ENCODE measurements around the gene SEMA3B.
"Not testable (repeated sequence)": the region's sequence is repeated elsewhere in the genome, so short reads cannot be mapped to it uniquely, and the experiment has no call there.

Gene SEMA3B

DNA sequence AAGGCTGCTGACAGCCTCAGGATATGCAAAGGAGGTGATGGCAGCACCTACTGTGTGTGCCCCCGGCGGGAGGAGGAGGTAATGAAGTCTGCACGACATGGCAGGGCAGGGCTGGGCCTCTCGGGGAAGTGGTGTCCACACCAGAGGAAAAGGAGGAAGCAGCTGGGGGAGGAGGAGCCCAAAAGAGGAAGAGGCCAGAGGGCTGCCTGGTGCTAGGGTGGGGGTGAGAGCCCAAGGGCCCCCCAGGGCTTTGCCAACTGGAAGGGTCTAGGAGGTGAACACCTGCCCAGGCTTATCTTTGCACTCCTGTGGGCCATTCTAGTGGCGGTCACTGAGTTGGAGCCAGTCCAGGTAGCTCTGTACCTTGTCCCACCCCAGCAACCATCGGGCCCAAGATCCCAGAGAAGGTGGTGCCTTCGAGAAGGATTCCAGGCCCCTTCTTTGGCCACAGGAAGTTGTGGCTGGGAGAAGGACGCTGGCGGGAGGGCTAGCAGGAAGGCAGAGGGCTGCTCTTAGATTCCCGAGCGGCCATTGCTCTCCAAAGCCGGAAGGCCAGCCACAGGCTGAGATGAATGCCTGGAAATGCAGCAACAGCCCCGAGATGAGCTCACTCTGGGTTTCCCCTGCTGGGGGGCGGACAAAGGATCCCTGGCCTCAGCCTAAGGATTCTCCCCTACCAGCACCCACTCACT is 25.9 kb upstream of the SEMA3B start:
- peak; percentile 86 for DNase-seq (ENCODE audit: low read depth)
- peak overlapping the region; percentile 2 for H3K4me3 ChIP-seq (ENCODE audit: low read depth, low read length)
- TF ChIP-seq, protein P1, sequence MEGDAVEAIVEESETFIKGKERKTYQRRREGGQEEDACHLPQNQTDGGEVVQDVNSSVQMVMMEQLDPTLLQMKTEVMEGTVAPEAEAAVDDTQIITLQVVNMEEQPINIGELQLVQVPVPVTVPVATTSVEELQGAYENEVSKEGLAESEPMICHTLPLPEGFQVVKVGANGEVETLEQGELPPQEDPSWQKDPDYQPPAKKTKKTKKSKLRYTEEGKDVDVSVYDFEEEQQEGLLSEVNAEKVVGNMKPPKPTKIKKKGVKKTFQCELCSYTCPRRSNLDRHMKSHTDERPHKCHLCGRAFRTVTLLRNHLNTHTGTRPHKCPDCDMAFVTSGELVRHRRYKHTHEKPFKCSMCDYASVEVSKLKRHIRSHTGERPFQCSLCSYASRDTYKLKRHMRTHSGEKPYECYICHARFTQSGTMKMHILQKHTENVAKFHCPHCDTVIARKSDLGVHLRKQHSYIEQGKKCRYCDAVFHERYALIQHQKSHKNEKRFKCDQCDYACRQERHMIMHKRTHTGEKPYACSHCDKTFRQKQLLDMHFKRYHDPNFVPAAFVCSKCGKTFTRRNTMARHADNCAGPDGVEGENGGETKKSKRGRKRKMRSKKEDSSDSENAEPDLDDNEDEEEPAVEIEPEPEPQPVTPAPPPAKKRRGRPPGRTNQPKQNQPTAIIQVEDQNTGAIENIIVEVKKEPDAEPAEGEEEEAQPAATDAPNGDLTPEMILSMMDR (conservative IDR thresholded peaks at IDR 0.05; ENCODE audit: low read depth, low read length) = no peak

DNA sequence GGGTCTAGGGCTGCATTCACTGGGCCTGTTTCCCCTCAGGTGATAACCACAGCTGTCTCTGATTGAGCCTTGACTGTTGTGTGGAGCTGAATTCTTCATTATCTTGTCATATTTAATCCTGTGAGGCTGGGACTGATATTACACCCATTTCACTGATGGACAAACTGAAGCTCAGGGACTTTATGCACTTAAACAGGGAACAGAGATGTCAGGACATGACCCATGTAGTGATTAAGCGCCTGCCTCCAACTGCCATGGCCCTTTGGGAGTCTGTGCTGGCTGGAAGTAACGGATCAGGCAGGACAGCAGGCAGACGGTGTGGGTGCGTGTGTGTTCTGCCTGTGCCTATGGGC is 25.4 kb upstream of the SEMA3B start:
- no peak for DNase-seq (ENCODE audit: low read depth)
- TF ChIP-seq, protein P1 (conservative IDR thresholded peaks at IDR 0.05; ENCODE audit: low read depth, low read length) = no peak
- peak overlapping the region; percentile 8 for H3K4me3 ChIP-seq (ENCODE audit: low read depth, low read length)

DNA sequence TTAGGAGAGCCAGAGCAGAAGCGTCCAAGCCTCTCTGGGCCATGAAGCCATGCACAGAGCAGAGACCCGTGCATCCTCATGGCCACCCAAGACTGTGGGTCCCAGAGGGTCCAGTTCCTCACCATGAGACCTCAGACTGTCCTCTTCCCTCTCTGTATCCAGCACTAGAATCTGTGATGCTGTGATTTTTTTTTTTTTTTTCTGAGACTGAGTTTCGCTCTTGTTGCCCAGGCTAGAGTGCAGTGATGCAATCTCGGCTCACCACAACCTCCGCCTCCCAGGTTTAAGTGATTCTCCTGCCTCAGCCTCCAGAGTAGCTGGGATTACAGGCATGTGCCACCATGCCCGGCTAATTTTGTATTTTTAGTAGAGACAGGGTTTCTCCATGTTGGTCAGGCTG is 24.1 kb upstream of the SEMA3B start:
- not testable (repeated sequence) for H3K4me3 ChIP-seq (ENCODE audit: low read depth, low read length); DNase-seq (ENCODE audit: low read depth)

DNA sequence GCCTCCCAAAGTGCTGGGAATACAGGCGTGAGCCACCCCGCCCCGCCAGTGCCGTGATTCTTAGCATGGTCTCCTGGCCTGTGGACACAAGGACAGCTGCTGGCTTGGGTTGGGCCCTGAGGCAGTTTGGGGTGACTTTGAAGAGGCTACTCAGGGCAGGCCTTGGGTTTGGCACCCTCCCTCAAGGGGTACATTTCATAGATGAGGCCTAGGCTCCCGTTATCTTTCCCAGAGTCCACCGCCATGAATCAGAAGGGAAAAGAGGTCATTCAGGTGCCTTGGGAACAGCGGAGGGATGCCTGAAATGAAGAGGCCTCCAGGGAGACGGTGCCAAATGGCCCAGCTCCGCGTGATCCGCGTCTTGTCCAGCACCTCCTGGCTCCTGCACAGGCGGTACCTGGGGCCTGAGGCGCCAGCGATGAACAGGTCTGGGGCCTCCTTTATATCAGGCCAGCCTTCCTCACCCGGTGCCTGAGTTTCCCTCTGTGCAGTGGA is 23.6 kb upstream of the SEMA3B start:
- TF ChIP-seq, protein P1 (conservative IDR thresholded peaks at IDR 0.05; ENCODE audit: low read depth, low read length) = no peak
- DNase-seq (ENCODE audit: low read depth) = no peak
- no peak overlapping the region for H3K4me3 ChIP-seq (ENCODE audit: low read depth, low read length)

DNA sequence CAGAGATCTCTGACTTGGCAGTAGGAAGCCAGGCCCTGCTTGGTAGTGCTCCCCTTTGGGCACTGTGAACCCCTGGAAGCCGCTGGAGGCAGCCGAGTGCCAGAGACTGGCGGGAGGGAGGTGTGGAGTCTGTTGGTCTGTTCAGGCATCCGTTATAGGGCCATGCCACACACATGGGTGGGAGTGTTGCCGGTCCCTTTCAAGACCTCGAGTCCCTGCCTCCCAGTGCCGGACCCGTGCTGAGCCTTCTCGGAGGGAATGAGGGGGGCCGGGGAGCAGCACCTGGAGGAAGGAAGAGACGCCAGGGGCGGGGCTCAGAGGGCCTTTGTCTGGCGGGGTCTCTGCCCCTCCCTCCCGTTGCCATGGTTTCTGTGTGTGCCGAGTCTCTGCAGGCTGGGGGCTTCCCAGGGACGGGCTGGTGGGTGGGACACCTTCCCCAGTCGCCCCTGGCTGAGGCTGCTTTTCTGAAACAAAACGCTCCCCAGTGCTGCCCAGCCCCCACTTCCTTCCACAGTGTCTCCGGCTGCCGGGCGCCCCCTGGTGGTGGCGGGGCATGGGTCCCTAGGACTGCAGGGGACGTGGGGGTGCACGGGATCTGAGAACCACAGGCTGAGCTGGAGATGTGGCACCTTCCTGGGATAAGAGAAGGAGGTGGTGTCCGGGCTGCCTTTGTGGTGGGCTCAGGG is 23.0 kb upstream of the SEMA3B start:
- TF ChIP-seq, protein P1 (conservative IDR thresholded peaks at IDR 0.05; ENCODE audit: low read depth, low read length) = peak; percentile 96
- DNase-seq (ENCODE audit: low read depth) = peak; percentile 90
- H3K4me3 ChIP-seq (ENCODE audit: low read depth, low read length) = peak overlapping the region; percentile 50

DNA sequence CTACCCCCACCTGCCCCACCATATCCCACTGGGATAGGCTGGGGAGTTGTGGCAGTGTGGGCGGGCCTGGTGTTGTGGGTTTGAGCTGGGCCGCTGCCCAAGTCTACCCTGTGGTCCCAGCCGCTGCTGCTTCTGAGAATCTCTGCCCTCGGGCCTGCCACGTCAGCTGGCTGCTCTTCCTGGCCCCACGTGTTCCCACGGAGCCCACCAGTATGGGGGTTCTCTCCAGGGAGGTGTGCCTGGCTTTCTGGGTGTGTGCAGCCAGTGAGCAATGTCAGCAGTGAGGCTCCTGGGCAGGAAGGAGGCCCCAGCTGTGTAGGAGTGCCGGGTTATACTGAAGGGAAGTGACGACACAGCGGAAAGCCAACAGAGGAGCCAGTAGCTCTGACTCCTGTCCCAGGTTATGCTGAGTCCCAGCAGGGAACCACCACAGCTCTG is 22.4 kb upstream of the SEMA3B start:
- peak; percentile 98 for DNase-seq (ENCODE audit: low read depth)

DNA sequence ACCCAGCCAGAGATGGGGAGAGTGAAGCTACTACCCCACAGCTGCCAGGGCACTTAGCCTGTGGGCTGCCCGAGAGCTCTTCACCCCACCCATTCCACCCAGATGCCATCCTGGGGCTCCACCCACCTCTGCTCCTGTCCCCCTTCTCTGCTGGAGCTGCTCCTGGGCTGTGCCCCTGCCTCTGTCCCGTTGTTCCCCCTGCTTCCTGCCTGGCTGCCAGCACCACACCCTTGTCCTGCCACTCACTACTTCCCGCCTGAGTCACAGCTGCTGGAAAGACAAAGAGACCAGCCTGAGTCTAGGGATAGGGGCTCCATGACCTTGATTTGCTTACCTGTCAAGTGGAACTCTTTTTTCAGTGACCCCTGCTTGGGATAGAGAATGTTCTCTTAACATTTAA is 20.6 kb upstream of the SEMA3B start:
- TF ChIP-seq, protein P1 (conservative IDR thresholded peaks at IDR 0.05; ENCODE audit: low read depth, low read length) = no peak
- DNase-seq (ENCODE audit: low read depth) = no peak

More for the DNA sequence above, 22.4 kb upstream of the SEMA3B start:
- TF ChIP-seq, protein P1 (conservative IDR thresholded peaks at IDR 0.05; ENCODE audit: low read depth, low read length) = no peak
- peak overlapping the region; percentile 50 for H3K4me3 ChIP-seq (ENCODE audit: low read depth, low read length)

More for the DNA sequence above, 20.6 kb upstream of the SEMA3B start:
- H3K4me3 ChIP-seq (ENCODE audit: low read depth, low read length) = no peak overlapping the region
